Breast epithelium (tissue), 4 donors: ENCODE data around the gene PTPRG. TPM values are rescaled to one million over a fixed set of nuclear protein-coding genes. Genes with fewer than 3 reads are reported as not detected.

ENCODE experiments used
- DNase-seq, 2 donors: peaks; one replicate each; pipeline ENCODE4 v3.0.0-alpha.2; 2019; ENCODE audit warnings: low spot score in 2 of 2
- H3K27ac ChIP-seq, 2 donors: fragments of 200-600 bp; sonication (generic) in 1 of 2; one replicate each; pipeline ENCODE4 v1.5.1; 2016 to 2019; ENCODE audit warnings: mild to moderate bottlenecking in 1 of 2
- H3K27me3 ChIP-seq, 2 donors: fragments of 200-600 bp; sonication (generic) in 1 of 2; one replicate each; pipeline versions ENCODE4 v1.5.1 to v1.6.0; 2017 to 2019; ENCODE audit warnings: control low read depth in 1 of 2, mild to moderate bottlenecking in 1 of 2
- H3K36me3 ChIP-seq: fragments of 200-600 bp; one replicate; pipeline ENCODE4 v1.5.1; 2019
- H3K4me1 ChIP-seq, 2 donors: fragments of 200-600 bp; sonication (generic); one replicate each; pipeline ENCODE4 v1.5.1; 2016 to 2019; ENCODE audit warnings: control low read depth in 1 of 2
- H3K4me3 ChIP-seq, 3 donors: fragments of 200-600 bp; sonication (generic); 1 replicate in 2 of 3; 2 replicates in 1 of 3; pipeline ENCODE4 v1.5.1; 2016 to 2019; ENCODE audit warnings: mild to moderate bottlenecking in 3 of 3, moderate library complexity in 2 of 3
- H3K9me3 ChIP-seq, 2 donors: fragments of 200-600 bp; sonication (generic) in 1 of 2; one replicate each; pipeline ENCODE4 v1.5.1; 2016 to 2019; ENCODE audit warnings: control low read depth in 1 of 2
- CTCF ChIP-seq, 3 donors: fragments of 450-650 bp; IDR thresholded peaks; one replicate each; pipeline ENCODE4 v1.5.1; 2016 to 2017; ENCODE audit warnings: antibody characterized with exemption in 3 of 3, mild to moderate bottlenecking in 3 of 3, moderate library complexity in 3 of 3
- POLR2A ChIP-seq: fragments of 450-650 bp; IDR thresholded peaks from one replicate; pipeline ENCODE4 v1.6.1; 2016; ENCODE audit warnings: antibody characterized with exemption, mild to moderate bottlenecking, moderate library complexity
- POLR2AphosphoS5 ChIP-seq, 3 donors: sonication (generic); formaldehyde crosslinking; IDR thresholded peaks; one replicate each; pipeline ENCODE4 v1.6.1; 2017; ENCODE audit warnings: antibody characterized with exemption in 3 of 3
- intact Hi-C: fragments of 100-400 bp; cut with DNase I; formaldehyde crosslinking; loops from one replicate; pipeline ENCODE4 v1.15.1; 2023; ENCODE audit warnings: low total_unique reads
- total RNA-seq, 3 donors: library from RNA; depleted of rRNA; stranded (reverse); fragments of >200 nt; gene quantifications; one replicate each; pipeline ENCODE4 v1.1.0, GENCODE V29; 2016

PTPRG gene
- total RNA-seq, 3 donors from 2014 or later: 42.3 to 179 (median 61.6) TPM

- TF ChIP-seq CTCF (IDR thresholded peaks at IDR 0.05) (no peak), POLR2AphosphoS5 (IDR thresholded peaks at IDR 0.05) (no peak), POLR2A (no peak)
- Histone ChIP-seq H3K4me1 (no peaks in the 10 kb centered on the region), H3K9me3 (no peaks in the 10 kb centered on the region), H3K4me3 (no peak overlapping the region), H3K27me3 (no peaks in the 10 kb centered on the region), H3K36me3 (no peaks in the 10 kb centered on the region), H3K27ac (no peak overlapping the region)
- intact Hi-C loops: no loop called here
- no peak for DNase-seq
Observed at GRCh38 chr3:61871644-61872043, 310.3 kb downstream of the PTPRG start.

- no peak for DNase-seq
- intact Hi-C loops: no loop called here
- Histone ChIP-seq H3K4me3 (no peak overlapping the region), H3K4me1 (no peaks in the 10 kb centered on the region), H3K27ac (no peak overlapping the region), H3K9me3 (no peaks in the 10 kb centered on the region), H3K27me3 (no peaks in the 10 kb centered on the region), H3K36me3 (no peaks in the 10 kb centered on the region)
- TF ChIP-seq POLR2AphosphoS5 (IDR thresholded peaks at IDR 0.05): no peak
- TF ChIP-seq CTCF (IDR thresholded peaks at IDR 0.05): no peak
- no peak for TF ChIP-seq POLR2A
Observed at GRCh38 chr3:61872077-61872706, 310.8 kb downstream of the PTPRG start.

GRCh38 chr3:61875046-61875844, 313.9 kb downstream of the PTPRG start:
- DNase-seq: no peak
- TF ChIP-seq POLR2A: no peak
- no peak for TF ChIP-seq CTCF (IDR thresholded peaks at IDR 0.05)
- no peak for TF ChIP-seq POLR2AphosphoS5 (IDR thresholded peaks at IDR 0.05)
- Histone ChIP-seq H3K27me3 (no peaks in the 10 kb centered on the region), H3K4me1 (no peaks in the 10 kb centered on the region), H3K27ac (no peak overlapping the region), H3K4me3 (no peak overlapping the region), H3K9me3 (no peaks in the 10 kb centered on the region), H3K36me3 (no peaks in the 10 kb centered on the region)
- intact Hi-C loops: no loop called here

- intact Hi-C loops: no loop called here
- no peak for TF ChIP-seq CTCF (IDR thresholded peaks at IDR 0.05)
- no peak for TF ChIP-seq POLR2AphosphoS5 (IDR thresholded peaks at IDR 0.05)
- no peak for TF ChIP-seq POLR2A
- H3K36me3 ChIP-seq: no peaks in the 10 kb centered on the region
- no peak for DNase-seq
- H3K27me3 ChIP-seq: no peaks in the 10 kb centered on the region
- no peak overlapping the region for H3K27ac ChIP-seq
- H3K9me3 ChIP-seq: no peaks in the 10 kb centered on the region
- no peaks in the 10 kb centered on the region for H3K4me1 ChIP-seq
- no peak overlapping the region for H3K4me3 ChIP-seq
Observed at GRCh38 chr3:61875976-61876671, 314.8 kb downstream of the PTPRG start.

GRCh38 chr3:61876797-61877196, 315.4 kb downstream of the PTPRG start:
- Histone ChIP-seq H3K36me3 (no peaks in the 10 kb centered on the region), H3K4me1 (no peaks in the 10 kb centered on the region), H3K27me3 (no peaks in the 10 kb centered on the region), H3K9me3 (no peaks in the 10 kb centered on the region), H3K4me3 (no peak overlapping the region), H3K27ac (no peak overlapping the region)
- TF ChIP-seq CTCF (IDR thresholded peaks at IDR 0.05) (no peak), POLR2AphosphoS5 (IDR thresholded peaks at IDR 0.05) (no peak), POLR2A (no peak)
- intact Hi-C loops: no loop called here
- no peak for DNase-seq
